ENCODE measurements around the gene SLC4A11. TPM values are rescaled to one million over a fixed set of nuclear protein-coding genes. Genes with fewer than 3 reads are reported as not detected.

The SLC4A11 gene
- total RNA-seq, 1 donor from 2014 or later, result 5.0 TPM

- Histone ChIP-seq H3K27ac (no peak overlapping the region), H3K27me3 (ENCODE audit: low read depth) (peaks cover 15% of the 10 kb centered on the region), H3K4me3 (no peak overlapping the region), H3K36me3 (no peaks in the 10 kb centered on the region), H3K9me3 (no peaks in the 10 kb centered on the region), H3K4me1 (peaks cover 10% of the 10 kb centered on the region)
- TF ChIP-seq, protein P1, sequence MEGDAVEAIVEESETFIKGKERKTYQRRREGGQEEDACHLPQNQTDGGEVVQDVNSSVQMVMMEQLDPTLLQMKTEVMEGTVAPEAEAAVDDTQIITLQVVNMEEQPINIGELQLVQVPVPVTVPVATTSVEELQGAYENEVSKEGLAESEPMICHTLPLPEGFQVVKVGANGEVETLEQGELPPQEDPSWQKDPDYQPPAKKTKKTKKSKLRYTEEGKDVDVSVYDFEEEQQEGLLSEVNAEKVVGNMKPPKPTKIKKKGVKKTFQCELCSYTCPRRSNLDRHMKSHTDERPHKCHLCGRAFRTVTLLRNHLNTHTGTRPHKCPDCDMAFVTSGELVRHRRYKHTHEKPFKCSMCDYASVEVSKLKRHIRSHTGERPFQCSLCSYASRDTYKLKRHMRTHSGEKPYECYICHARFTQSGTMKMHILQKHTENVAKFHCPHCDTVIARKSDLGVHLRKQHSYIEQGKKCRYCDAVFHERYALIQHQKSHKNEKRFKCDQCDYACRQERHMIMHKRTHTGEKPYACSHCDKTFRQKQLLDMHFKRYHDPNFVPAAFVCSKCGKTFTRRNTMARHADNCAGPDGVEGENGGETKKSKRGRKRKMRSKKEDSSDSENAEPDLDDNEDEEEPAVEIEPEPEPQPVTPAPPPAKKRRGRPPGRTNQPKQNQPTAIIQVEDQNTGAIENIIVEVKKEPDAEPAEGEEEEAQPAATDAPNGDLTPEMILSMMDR (IDR thresholded peaks at IDR 0.05), result no peak
- ATAC-seq (no peak), DNase-seq (no peak)
- intact Hi-C loops (cut with DNase I), result no loop called here
Observed at GRCh38 chr20:3245156-3245555, 6.2 kb upstream of the SLC4A11 start.

- Histone ChIP-seq H3K27ac (no peak overlapping the region), H3K4me1 (peaks cover 15% of the 10 kb centered on the region), H3K27me3 (ENCODE audit: low read depth) (peaks cover 20% of the 10 kb centered on the region), H3K4me3 (no peak overlapping the region), H3K36me3 (no peaks in the 10 kb centered on the region), H3K9me3 (no peaks in the 10 kb centered on the region)
- intact Hi-C loops (cut with DNase I), result no loop called here
- TF ChIP-seq, protein P1 (IDR thresholded peaks at IDR 0.05), result no peak
- ATAC-seq (no peak), DNase-seq (no peak)
Observed at GRCh38 chr20:3244613-3245012, 5.6 kb upstream of the SLC4A11 start.

GRCh38 chr20:3243718-3244358 is 4.8 kb upstream of the SLC4A11 start:
- H3K27ac ChIP-seq, result no peak overlapping the region
- H3K27me3 ChIP-seq (ENCODE audit: low read depth), result peaks cover 25% of the 10 kb centered on the region
- TF ChIP-seq, protein P1 (IDR thresholded peaks at IDR 0.05), result no peak
- peaks cover 12% of the 10 kb centered on the region for H3K4me1 ChIP-seq
- H3K9me3 ChIP-seq, result no peaks in the 10 kb centered on the region
- H3K4me3 ChIP-seq, result no peak overlapping the region
- H3K36me3 ChIP-seq, result no peaks in the 10 kb centered on the region
- ATAC-seq, result no peak
- intact Hi-C loops (cut with DNase I), result no loop called here
- DNase-seq, result no peak

GRCh38 chr20:3242172-3242692 is 3.2 kb upstream of the SLC4A11 start:
- intact Hi-C loops (cut with DNase I), result no loop called here
- TF ChIP-seq, protein P1 (IDR thresholded peaks at IDR 0.05), result no peak
- Histone ChIP-seq H3K27ac (no peak overlapping the region), H3K27me3 (ENCODE audit: low read depth) (peaks cover 32% of the 10 kb centered on the region), H3K9me3 (no peaks in the 10 kb centered on the region), H3K36me3 (no peaks in the 10 kb centered on the region), H3K4me1 (peaks cover 15% of the 10 kb centered on the region), H3K4me3 (no peak overlapping the region)
- ATAC-seq (no peak), DNase-seq (no peak)

DNA sequence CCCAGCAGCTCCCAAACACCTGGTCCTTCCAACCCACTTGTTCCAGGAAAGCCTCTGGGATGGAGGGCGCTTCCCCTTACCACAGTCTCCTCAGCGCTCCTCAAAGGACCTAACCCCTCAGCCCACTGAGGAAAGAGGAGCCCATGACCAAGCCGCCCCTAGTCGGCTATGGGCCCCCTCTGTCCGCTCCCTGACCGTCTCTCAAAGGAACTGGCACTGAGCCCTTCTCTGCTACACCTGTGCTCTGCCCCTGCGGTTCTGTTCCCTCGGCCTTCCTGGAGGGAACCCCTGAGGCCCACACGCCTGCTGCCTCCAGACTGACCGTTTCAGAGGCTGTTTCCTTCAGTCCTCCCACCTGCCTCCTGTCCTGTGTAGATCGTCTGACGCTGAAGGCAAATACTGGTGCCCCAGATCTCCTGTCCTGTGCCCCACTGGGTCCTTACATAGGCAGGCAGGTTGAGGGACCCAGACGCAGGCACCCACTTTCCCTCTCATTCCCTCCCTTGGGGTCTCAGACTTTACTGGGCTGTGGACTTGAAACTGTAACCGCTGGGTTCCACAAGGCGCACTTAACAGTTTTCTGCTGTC is 1.9 kb upstream of the SLC4A11 start:
- TF ChIP-seq, protein P1 (IDR thresholded peaks at IDR 0.05), result no peak
- Histone ChIP-seq H3K4me1 (peaks cover 15% of the 10 kb centered on the region), H3K36me3 (no peaks in the 10 kb centered on the region), H3K9me3 (no peaks in the 10 kb centered on the region), H3K4me3 (no peak overlapping the region), H3K27ac (no peak overlapping the region), H3K27me3 (ENCODE audit: low read depth) (peaks cover 42% of the 10 kb centered on the region)
- intact Hi-C loops (cut with DNase I), result no loop called here
- no peak for ATAC-seq
- no peak for DNase-seq
